D721Med (cell line): Measurements from ENCODE around the gene RUNDC1.

Source experiments
- DNase-seq: peaks from one replicate; pipeline ENCODE4 v3.0.0; 2011; ENCODE audit warnings: low spot score; ENCODE audit not compliant: insufficient read length
- FAIRE-seq: peaks from 2 replicates; lab custom pipeline; 2011; peaks lifted over from hg19 to GRCh38; lab: Jason Lieb, UNC
- CTCF ChIP-seq: IDR thresholded peaks from 2 replicates; pipeline ENCODE4 v1.5.1; 2012; ENCODE audit warnings: mild to moderate bottlenecking, control low read depth; ENCODE audit not compliant: insufficient read depth; ENCODE audit errors: missing control alignments

RUNDC1 gene

GRCh38 chr17:43025766-43026537 is 45.6 kb downstream of the RUNDC1 start:
- DNase-seq (no peak), FAIRE-seq (no peak)
- TF ChIP-seq CTCF, result no peak

GRCh38 chr17:43026595-43026994 is 46.2 kb downstream of the RUNDC1 start:
- no peak for FAIRE-seq

DNA sequence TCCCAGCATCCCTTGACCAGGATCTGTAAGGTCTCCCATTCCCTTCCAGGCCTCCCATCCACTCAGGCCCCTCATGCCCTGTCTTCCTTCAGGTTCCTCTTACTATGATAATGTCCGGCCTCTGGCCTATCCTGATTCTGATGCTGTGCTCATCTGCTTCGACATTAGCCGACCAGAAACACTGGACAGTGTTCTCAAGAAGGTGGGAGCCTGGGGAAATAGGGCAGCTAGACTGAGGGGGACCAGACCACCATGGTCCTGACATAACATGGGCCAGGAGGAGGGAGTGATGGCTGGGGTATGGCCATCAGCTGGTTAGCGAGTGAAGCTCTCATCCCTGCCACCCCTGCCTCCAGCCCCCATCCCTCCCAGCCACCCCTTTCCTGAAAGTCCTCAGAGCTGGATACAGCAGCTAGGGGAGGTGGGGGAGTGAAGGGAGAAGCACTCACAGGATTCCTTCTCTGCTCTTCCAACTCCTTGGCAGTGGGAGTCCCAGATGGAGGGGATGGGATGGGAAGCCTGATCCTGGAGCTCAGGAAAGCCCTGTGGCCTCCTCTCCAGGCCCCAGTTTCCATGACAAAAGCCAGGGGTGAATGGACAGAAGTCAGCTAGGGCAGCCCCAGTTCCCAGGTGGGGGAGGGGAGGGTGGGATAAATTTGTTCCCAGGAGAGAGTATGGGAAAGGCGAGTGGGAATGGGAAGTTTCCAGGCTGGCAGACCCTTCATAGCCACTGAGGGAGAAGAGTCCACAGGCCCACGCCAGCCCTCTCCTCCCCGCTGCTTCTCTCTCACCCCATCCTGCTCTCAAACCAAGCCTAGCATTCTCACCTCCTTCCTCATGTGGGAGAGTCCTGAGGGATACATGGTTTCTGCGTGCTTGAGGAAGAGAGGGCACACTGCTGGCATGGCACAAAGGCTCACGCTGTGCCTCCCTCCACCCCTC is 47.0 kb downstream of the RUNDC1 start:
- no peak for FAIRE-seq
- no peak for TF ChIP-seq CTCF

More at GRCh38 chr17:43026595-43026994, 46.2 kb downstream of the RUNDC1 start:
- no peak for TF ChIP-seq CTCF
- DNase-seq, result no peak

GRCh38 chr17:43028221-43028861 is 48.0 kb downstream of the RUNDC1 start:
- FAIRE-seq (no peak), DNase-seq (no peak)
- no peak for TF ChIP-seq CTCF

More for the DNA sequence above, 47.0 kb downstream of the RUNDC1 start:
- DNase-seq, result no peak

DNA sequence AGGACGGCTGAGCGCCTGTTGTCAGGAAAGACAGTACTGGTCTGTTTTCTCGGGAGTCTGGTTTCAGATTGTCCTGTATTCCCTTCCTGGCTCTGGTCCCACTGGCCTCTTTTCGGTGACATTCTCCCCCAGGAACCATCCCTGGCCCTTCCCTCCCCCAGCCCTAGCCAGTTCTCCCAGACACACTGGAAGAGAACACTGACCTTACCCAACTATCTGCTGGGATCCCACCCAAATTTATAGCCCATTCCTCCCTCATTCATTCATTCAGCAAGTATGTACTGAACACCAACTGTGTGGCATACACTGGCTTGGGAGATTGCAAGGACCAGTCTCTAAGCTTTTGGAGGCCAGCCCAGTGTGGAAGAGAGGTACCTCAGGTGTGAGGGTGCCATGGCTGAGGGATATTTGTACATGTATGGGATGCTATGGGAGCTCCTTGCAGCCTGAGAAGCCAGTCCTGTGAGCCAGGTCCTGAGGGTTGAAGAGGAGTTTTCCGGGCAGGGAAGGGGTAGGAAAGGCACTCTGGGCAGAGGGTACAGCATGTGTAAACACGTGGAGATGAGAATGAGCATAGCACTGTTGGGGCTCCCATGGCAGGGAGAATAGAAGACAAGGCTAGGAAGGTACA is 49.9 kb downstream of the RUNDC1 start:
- no peak for FAIRE-seq

More for the DNA sequence above, 49.9 kb downstream of the RUNDC1 start:
- no peak for DNase-seq
- TF ChIP-seq CTCF, result no peak
